Stimulated activated CD8-positive, alpha-beta memory T cell treated with anti-CD3 and anti-CD28 coated beads, Interleukin-4, amount 100 ng/mL, for 4 hours (primary cell): ENCODE measurements around the gene MOSMO.

Source experiments
- DNase-seq, 2 donors: peaks; one replicate each; pipeline ENCODE4 v3.0.0-alpha.2; 2020; ENCODE audit warnings: low read depth in 2 of 2, low spot score in 1 of 2

MOSMO gene

DNA sequence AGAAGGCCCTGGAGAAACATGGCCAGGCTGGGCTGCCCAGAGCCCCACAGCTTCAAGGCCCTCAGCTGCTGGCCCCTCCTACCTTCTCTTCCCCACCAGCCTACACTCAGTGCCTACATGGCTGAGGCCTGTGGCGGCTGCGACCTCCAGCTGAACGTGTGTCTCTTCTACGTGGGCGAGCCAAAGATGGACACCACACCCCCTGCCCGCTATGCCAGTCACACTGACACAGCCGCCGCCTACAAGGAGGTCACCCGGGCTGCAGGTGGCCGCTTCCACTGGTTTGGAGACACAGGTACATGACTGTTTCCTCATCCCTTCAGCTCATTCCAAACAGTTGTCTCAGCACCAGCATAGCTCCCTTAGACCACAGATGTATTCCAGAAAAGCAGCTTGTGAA lies 124.9 kb downstream of the MOSMO start:
- no peak for DNase-seq
